Hepatic stellate cell (primary cell): Measurements from ENCODE around the gene VARS1.
A peak's percentile ranks its signal among the peaks of the same experiment; 100 is the strongest.
"Not testable (repeated sequence)": the region's sequence is repeated elsewhere in the genome, so short reads cannot be mapped to it uniquely, and the experiment has no call there.

Experiments
- DNase-seq: peaks from one replicate; pipeline ENCODE4 v3.0.0; 2011; ENCODE audit warnings: low spot score

Gene VARS1

GRCh38 chr6:31822036-31822821, 26.7 kb upstream of the VARS1 start:
- peak; percentile 68 for DNase-seq

- DNase-seq: no peak
These were observed 25.9 kb upstream of the VARS1 start for GRCh38 chr6:31821301-31822035.

DNA sequence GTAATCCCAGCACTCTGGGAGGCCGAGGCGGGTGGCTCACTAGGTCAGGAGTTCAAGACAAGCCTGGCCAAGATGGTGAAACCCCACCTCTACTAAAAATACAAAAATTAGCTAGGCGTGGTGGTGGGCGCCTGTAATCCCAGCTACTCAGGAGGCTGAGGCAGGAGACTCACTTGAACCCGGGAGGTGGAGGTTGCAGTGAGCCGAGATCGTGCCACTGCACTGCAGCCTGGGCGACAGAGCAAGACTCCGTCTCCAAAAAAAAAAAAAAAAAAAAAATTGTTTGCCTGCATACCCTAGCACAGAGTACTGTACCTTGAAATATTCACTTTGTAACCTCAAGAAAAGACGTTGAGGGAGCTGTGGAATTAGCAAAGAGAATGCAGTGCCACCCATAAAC, 24.8 kb upstream of the VARS1 start:
- DNase-seq: not testable (repeated sequence)

DNA sequence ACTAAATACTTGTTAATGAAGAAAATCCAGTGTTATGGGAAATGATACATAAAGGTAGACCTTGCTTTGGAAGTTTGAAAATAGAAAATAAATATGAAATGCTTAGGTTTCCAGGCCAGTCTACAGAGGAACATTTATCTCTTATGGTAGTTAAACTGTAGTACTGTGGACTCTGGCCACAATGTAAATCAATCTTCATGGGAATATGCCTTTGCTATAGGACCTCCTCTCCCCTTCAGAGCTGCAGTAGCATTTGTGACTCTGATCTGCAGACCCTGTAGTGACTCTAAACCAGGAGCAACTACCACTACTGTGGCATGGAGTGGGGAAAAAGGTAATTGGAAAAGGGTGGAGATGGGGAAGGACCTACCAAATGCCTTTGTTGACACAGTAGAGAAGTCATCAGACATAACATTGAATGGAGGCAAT, 24.3 kb upstream of the VARS1 start:
- DNase-seq: no peak

DNA sequence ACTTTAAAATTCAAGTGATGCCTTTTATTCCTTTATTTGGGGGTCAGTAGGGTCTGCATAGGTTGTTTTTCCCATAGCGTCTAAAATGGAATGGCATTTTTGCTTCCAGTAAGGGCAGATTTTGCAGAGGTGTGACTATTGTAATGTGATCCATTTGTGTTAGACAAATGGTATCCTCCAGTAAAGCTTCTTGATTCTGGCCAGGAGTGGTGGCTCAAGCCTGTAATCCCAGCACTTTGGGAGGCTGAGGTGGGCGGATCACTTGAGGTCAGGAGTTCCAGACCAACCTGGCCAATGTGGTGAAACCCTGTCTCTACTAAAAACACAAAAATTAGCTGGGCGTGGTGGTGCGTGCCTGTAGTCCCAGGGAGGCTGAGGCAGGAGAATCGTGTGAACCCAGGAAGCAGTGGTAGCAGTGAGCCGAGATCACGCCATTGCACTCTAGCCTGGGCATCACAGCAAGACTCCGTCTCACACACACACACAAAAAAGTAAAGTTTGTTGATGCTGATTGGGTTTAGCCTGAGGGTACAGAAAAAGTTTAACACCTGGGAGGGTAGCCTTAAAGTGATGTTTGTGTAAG, 22.5 kb upstream of the VARS1 start:
- DNase-seq: not testable (repeated sequence)

DNA sequence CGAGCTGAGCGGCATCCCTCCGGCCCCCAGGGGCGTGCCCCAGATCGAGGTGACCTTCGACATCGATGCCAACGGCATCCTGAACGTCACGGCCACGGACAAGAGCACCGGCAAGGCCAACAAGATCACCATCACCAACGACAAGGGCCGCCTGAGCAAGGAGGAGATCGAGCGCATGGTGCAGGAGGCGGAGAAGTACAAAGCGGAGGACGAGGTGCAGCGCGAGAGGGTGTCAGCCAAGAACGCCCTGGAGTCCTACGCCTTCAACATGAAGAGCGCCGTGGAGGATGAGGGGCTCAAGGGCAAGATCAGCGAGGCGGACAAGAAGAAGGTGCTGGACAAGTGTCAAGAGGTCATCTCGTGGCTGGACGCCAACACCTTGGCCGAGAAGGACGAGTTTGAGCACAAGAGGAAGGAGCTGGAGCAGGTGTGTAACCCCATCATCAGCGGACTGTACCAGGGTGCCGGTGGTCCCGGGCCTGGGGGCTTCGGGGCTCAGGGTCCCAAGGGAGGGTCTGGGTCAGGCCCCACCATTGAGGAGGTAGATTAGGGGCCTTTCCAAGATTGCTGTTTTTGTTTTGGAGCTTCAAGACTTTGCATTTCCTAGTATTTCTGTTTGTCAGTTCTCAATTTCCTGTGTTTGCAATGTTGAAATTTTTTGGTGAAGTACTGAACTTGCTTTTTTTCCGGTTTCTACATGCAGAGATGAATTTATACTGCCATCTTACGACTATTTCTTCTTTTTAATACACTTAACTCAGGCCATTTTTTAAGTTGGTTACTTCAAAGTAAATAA, 21.8 kb upstream of the VARS1 start:
- DNase-seq: peak; percentile 8

DNA sequence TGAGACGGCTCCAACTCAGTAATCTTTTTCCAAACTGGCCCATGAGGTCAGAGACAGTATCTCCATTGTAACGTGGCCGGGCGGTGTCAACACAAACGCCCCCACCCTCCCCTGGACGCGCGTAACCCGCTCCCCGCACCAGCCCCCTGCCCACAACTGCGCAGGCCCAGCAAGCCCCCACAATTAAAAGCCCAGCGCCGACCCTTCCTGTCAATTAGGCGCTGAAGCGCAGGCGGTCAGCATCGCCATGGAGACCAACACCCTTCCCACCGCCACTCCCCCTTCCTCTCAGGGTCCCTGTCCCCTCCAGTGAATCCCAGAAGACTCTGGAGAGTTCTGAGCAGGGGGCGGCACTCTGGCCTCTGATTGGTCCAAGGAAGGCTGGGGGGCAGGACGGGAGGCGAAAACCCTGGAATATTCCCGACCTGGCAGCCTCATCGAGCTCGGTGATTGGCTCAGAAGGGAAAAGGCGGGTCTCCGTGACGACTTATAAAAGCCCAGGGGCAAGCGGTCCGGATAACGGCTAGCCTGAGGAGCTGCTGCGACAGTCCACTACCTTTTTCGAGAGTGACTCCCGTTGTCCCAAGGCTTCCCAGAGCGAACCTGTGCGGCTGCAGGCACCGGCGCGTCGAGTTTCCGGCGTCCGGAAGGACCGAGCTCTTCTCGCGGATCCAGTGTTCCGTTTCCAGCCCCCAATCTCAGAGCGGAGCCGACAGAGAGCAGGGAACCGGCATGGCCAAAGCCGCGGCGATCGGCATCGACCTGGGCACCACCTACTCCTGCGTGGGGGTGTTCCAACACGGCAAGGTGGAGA, 19.7 kb upstream of the VARS1 start, which contains the start of the genes HSPA1A and HSPA1L:
Gene HSPA1A (plus strand): TSS at position 519 of the 814 bp plus-strand sequence. CDS start 214 bp downstream, at position 733.
Gene HSPA1L (minus strand): TSS at position 259 of the 814 bp plus-strand sequence. CDS start 3,311 bp downstream, outside the sequence.
- DNase-seq: peak; percentile 99

GRCh38 chr6:31814677-31815024, 19.1 kb upstream of the VARS1 start:
- peak; percentile 98 for DNase-seq

GRCh38 chr6:31813465-31813849, 17.9 kb upstream of the VARS1 start:
- no peak for DNase-seq

GRCh38 chr6:31811645-31812044, 16.1 kb upstream of the VARS1 start:
- DNase-seq: no peak

- not testable (repeated sequence) for DNase-seq
These were observed 13.0 kb upstream of the VARS1 start for GRCh38 chr6:31808599-31808998.

GRCh38 chr6:31806470-31807272, 11.1 kb upstream of the VARS1 start, which contains the start of gene LSM2:
Gene LSM2, minus strand, starts transcription at chr6:31806966. Its CDS starts 209 bp downstream, at chr6:31806757.
- DNase-seq: peak; percentile 99

- no peak for DNase-seq
These were observed 10.5 kb upstream of the VARS1 start for GRCh38 chr6:31805939-31806469.

DNA sequence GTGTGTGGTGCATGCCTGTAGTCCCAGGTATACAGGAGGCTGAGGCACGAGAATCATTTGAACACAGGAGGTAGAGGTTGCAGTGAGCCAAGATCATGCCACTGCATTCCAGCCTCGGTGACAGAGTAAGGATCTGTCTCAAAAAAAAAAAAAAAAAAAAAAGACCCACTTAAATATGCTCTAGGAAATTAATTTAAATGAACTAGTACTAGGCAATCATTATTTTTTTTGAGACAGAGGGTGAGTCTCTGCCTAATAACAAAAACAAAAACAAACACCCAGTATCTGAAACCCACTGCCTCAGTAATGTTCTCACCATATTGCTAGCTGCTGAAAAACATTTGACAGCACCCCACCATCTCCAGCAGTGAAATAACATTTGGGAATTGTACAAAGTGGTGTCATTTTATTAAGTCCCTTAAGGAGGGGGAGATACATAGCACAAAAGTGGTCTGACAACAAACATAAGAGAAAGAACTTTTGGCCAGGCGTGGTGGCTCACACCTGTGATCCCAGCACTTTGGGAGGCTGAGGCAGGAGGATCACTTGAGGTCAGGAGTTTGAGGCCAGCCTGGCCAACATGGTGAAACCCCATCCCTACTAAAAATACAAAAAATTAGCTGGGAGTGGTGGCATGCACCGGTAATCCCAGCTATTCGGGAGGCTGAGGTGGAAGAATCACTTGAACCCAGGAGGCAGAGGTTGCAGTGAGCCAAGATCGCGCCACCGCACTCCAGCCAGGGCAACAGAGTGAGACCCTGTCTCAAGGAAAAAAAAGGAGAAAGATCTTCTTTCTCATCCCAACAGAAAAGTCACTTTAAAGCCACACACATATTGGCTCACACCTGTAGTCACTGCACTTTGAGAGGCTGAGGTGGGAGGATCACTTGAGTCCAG, 5.7 kb upstream of the VARS1 start:
- not testable (repeated sequence) for DNase-seq

DNA sequence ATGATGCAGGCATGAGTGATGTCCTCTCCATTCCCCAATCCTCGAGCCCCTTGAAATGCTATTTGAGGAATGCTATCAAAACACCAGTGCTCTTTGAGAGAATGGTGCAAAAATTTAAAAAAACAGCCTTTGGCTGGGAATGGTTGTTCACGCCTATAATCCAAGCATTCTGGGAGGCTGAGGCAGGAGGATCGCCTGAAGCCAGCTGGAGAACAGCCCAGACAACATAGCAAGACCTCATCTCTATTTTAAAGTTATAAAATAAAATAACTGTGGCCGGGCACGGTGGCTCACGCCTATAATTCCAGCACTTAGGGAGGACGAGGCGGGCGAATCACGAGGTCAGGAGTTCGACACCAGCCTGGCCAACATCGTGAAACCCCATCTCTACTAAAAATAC, 4.2 kb upstream of the VARS1 start:
- DNase-seq: no peak

DNA sequence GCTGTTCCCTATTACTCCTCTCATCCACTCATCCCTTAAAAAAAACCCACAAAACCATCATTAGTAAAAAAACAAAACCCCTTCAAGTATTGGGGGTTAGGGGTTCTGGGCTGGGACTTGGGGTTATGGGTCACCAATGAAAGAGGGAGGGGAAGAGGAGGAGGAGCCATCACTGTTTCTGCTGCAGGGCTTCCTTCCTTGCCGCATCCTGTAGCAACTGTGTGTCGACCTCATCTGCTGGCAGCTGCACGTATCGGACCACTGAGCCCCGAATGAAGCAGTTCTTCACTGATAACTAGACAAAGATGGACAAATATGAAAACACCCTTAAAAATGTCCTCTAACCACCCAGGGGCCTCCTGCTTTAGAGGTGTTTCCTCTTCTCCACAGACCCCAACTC, 2.0 kb upstream of the VARS1 start:
- DNase-seq: no peak

- DNase-seq: no peak
These were observed 1.4 kb upstream of the VARS1 start for GRCh38 chr6:31796993-31797385.

- DNase-seq: peak; percentile 73
These were observed 511 bp downstream of the VARS1 start for GRCh38 chr6:31794866-31795615.
